ENCODE data around the gene LRRC37A3. TPM values are rescaled to one million over a fixed set of nuclear protein-coding genes. Genes with fewer than 3 reads are reported as not detected.
"Not testable (repeated sequence)": the region's sequence is repeated elsewhere in the genome, so short reads cannot be mapped to it uniquely, and the experiment has no call there.

LRRC37A3 gene
- total and polyA plus RNA-seq, 2 of the 13 experiments (the other 11 are each of a cell fraction or from before 2014, with no cell fraction given) = 0.62 to 1.1 TPM

- TF ChIP-seq PRDM4 (CRISPR knock-in tag; IDR thresholded peaks at IDR 0.05; ENCODE audit: borderline replicate concordance) (peak; percentile 67; the same call in 1 of the 2 replicates), SALL2 (CRISPR knock-in tag; IDR thresholded peaks at IDR 0.05) (peak; percentile 98), ZSCAN31 (CRISPR knock-in tag; IDR thresholded peaks at IDR 0.05; ENCODE audit: low read depth) (peak; percentile 91; the same call in 1 of the 2 replicates), ZNF776 (CRISPR knock-in tag; IDR thresholded peaks at IDR 0.05) (peak; percentile 88), ZHX2 (CRISPR knock-in tag; IDR thresholded peaks at IDR 0.05; ENCODE audit: borderline replicate concordance) (peak; percentile 99), ETV5 (CRISPR knock-in tag; IDR thresholded peaks at IDR 0.05; ENCODE audit: borderline replicate concordance) (peak; percentile 71), HNF1A (CRISPR knock-in tag; IDR thresholded peaks at IDR 0.05; ENCODE audit: borderline replicate concordance) (peak; percentile 61), ZNF557 (CRISPR knock-in tag; IDR thresholded peaks at IDR 0.05) (peak; percentile 90; the same call in 1 of the 2 replicates), ZNF180 (CRISPR knock-in tag; IDR thresholded peaks at IDR 0.05; ENCODE audit: borderline replicate concordance, low read depth) (peak; percentile 94; the same call in 1 of the 2 replicates), ZNF296 (CRISPR knock-in tag; conservative IDR thresholded peaks at IDR 0.05) (peak; percentile 91), ZNF430 (CRISPR knock-in tag; IDR thresholded peaks at IDR 0.05) (peak; percentile 99), ZNF275 (CRISPR knock-in tag; IDR thresholded peaks at IDR 0.05; ENCODE audit: borderline replicate concordance) (peak; percentile 97; the same call in 1 of the 2 replicates), RXRA (CRISPR knock-in tag; IDR thresholded peaks at IDR 0.05) (peak; percentile 90), MAF1 (CRISPR knock-in tag; IDR thresholded peaks at IDR 0.05; ENCODE audit: borderline replicate concordance) (peak; percentile 67; the same call in 1 of the 2 replicates)
- TF ChIP-seq ZHX2, HNF1A (IDR thresholded peaks at IDR 0.05; ENCODE audit: low read depth): not testable (repeated sequence)
Observed at GRCh38 chr17:64965873-64966287, 46.6 kb upstream of the LRRC37A3 start (continued).

All from HepG2 (cell line).